NB4 (cell line): ENCODE measurements around the gene DUSP5.

Experiments used
- CTCF ChIP-seq: IDR thresholded peaks from one replicate; pipeline ENCODE4 v1.5.1; 2012; ENCODE audit warnings: low read depth, low read length
- MAX ChIP-seq: IDR thresholded peaks from 2 replicates; pipeline ENCODE4 v1.6.1; 2011; ENCODE audit warnings: low read depth, low read length
- MYC ChIP-seq: IDR thresholded peaks from 2 replicates; pipeline ENCODE4 v1.6.1; 2011; ENCODE audit warnings: low read depth, low read length
- POLR2A ChIP-seq: IDR thresholded peaks from 2 replicates; pipeline ENCODE4 v1.6.1; 2011; ENCODE audit warnings: mild to moderate bottlenecking; ENCODE audit not compliant: insufficient read length; ENCODE audit errors: extremely low read depth

GRCh38 chr10:110522365-110522988, 24.8 kb downstream of the DUSP5 start:
- TF ChIP-seq CTCF (no peak), POLR2A (no peak), MAX (no peak), MYC (no peak)
